ENCODE results near the gene GNPNAT1.
"Not testable (repeated sequence)": the region's sequence is repeated elsewhere in the genome, so short reads cannot be mapped to it uniquely, and the experiment has no call there.

GNPNAT1 gene

DNA sequence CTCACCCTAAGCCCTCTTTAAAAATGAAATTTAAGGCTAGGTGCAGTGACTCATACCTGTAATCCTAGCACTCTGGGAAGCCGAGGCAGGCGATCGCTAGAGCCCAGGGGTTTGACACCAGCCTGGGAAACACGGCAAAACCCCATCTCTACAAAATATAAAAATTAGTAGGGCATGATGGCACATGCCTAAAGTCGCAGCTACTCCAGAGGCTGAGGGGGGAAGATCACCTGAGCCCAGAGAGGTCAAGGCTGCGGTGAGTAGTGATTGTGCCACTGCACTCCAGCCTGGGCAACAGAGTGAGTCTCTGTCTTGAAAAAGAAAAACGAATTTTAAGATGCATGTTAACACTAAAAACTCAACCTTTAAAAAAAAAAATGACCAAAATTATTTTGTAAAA lies 12.7 kb downstream of the GNPNAT1 start:
- DNase-seq (ENCODE audit: low spot score in 2 of 2): no peak
- Histone ChIP-seq H3K4me3 (no peak overlapping the region), H3K27me3 (ENCODE audit: low read depth) (no peaks in the 10 kb centered on the region), H3K9me3 (no peaks in the 10 kb centered on the region), H3K36me3 (replicated peaks) (peaks cover 47% of the 10 kb centered on the region), H3K4me1 (no peaks in the 10 kb centered on the region)
- in situ Hi-C loops (cut with MboI; ENCODE audit: low sequenced_read_pairs): no loop called here

DNA sequence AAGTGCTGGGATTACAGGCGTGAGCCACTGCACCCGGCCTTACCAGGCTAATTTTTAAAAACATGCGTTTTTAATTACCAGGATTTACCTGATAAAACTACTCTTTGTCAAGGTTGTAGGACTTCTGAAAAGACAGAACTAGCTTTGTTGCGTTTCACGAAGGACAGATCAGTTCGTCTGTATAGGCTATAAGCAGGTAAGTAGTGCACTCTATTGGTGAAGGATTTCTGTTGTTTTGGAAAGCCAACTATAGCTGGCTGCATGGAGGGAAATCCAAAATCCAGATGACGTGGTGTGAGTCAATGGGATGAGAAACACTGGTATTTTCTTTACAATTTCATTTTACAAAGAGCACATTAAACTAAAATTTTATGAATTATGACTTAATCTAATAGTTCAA lies 14.6 kb downstream of the GNPNAT1 start:
- Histone ChIP-seq H3K9me3 (no peaks in the 10 kb centered on the region), H3K27me3 (ENCODE audit: low read depth) (no peaks in the 10 kb centered on the region), H3K4me3 (no peak overlapping the region), H3K36me3 (replicated peaks) (peaks cover 32% of the 10 kb centered on the region), H3K4me1 (no peaks in the 10 kb centered on the region)
- in situ Hi-C loops (cut with MboI; ENCODE audit: low sequenced_read_pairs): no loop called here
- DNase-seq (ENCODE audit: low spot score in 2 of 2): no peak

DNA sequence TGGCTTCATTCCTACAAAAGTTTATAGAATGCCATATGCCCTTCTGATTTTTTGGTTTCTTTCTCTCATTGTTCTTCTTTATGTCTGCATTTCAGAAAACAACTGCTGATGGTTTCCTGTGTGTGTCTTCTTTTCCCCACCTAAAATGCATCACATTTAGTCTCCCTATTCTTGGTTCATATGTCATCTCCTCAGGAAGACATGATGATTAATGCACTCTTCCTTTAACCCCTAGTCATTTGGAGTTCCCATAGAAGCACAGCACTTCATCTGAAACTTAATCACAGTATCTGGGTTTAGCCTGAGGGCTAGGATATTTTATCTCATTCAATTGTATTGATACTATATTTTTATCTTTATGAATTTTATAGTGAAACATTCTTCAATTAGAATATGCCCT lies 21.5 kb downstream of the GNPNAT1 start:
- no peak for DNase-seq (ENCODE audit: low spot score in 2 of 2)
- Histone ChIP-seq H3K4me3 (no peak overlapping the region), H3K4me1 (no peaks in the 10 kb centered on the region), H3K27me3 (ENCODE audit: low read depth) (no peaks in the 10 kb centered on the region), H3K9me3 (no peaks in the 10 kb centered on the region), H3K36me3 (replicated peaks) (peaks cover 14% of the 10 kb centered on the region)
- in situ Hi-C loops (cut with MboI; ENCODE audit: low sequenced_read_pairs): no loop called here

DNA sequence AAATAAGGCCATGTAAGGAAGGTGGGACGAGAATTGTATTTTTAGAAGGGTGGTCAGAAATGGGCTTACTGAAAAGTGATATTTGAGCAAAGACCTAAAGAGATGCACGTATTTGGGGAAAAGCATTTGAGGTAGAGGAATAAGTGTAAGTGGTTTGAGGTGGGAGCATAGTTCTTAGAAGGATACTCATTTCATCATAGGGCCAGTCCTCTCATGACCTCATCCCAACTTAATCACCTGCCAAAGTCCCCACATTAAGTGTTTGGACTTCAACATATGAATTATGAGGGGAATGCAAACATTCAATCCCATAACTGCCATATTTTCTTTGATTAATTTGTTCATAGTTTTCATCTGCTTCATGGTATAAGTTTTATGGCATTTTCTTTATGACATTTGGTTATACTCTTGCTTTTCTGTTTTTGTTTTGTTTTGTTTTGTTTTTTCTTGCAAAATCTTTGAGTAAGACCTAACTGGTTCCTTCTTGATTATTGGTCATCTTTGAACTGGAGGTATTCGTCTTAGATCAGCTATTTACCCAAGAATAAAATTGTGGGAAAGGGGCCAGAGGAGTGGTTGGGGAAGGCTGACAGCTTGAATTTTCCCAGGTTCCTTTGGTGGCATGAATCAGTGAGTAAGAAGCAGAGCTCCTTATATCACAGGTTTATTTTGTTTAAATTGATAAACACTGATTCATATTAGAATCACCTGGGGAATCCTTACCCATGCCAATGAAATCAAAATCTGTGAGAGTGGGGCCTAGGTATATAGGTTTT lies 24.2 kb downstream of the GNPNAT1 start:
- H3K27me3 ChIP-seq (ENCODE audit: low read depth): no peaks in the 10 kb centered on the region
- H3K4me3 ChIP-seq: no peak overlapping the region
- H3K9me3 ChIP-seq: no peaks in the 10 kb centered on the region
- in situ Hi-C loops (cut with MboI; ENCODE audit: low sequenced_read_pairs): no loop called here
- no peak for DNase-seq (ENCODE audit: low spot score in 2 of 2)
- H3K36me3 ChIP-seq (replicated peaks): peaks cover 12% of the 10 kb centered on the region
- no peaks in the 10 kb centered on the region for H3K4me1 ChIP-seq

DNA sequence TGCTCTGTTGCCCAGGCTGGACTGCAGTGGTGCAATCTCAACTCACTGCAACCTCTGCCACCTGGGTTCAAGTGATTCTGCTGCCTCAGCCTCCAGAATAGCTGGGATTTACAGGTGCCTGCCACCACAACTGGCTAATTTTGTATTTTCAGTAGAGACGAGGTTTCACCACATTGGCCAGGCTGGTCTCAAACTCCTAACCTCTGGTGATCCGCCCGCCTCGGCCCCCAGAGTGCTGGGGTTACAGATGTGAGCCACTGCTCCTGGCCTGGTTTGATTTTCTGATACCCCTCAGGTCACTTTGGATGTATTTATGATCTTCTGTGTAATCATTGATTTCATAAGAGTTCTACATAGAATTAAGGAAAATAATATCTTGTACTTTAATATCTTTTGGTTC lies 28.5 kb downstream of the GNPNAT1 start:
- not testable (repeated sequence) for H3K27me3 ChIP-seq (ENCODE audit: low read depth)

DNA sequence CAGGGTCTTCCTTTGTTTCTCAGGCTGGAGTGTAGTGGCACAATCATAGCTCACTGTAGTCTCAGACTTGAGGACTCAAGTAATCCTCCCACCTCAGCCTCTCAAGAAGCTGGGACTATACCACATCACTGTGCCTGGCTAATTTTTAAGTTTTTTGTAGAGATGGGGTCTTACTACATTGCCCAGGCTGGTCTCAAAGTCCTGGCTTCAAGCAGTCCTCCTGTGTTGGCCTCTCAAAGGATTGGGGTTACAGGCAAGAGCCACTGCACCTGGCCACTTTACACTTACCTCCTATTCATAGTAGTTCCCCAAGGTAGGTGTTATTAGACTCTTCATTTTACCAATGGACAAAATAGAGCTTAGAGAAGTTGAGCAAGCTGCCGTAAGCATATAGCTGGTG lies 32.3 kb downstream of the GNPNAT1 start:
- no peak for DNase-seq (ENCODE audit: low spot score in 2 of 2)
- peaks cover 20% of the 10 kb centered on the region for H3K36me3 ChIP-seq (replicated peaks)

More for the DNA sequence above, 28.5 kb downstream of the GNPNAT1 start:
- H3K4me1 ChIP-seq; H3K4me3 ChIP-seq; DNase-seq (ENCODE audit: low spot score in 2 of 2); H3K9me3 ChIP-seq; in situ Hi-C loops (cut with MboI; ENCODE audit: low sequenced_read_pairs): not testable (repeated sequence)
- peaks cover 14% of the 10 kb centered on the region for H3K36me3 ChIP-seq (replicated peaks)

DNA sequence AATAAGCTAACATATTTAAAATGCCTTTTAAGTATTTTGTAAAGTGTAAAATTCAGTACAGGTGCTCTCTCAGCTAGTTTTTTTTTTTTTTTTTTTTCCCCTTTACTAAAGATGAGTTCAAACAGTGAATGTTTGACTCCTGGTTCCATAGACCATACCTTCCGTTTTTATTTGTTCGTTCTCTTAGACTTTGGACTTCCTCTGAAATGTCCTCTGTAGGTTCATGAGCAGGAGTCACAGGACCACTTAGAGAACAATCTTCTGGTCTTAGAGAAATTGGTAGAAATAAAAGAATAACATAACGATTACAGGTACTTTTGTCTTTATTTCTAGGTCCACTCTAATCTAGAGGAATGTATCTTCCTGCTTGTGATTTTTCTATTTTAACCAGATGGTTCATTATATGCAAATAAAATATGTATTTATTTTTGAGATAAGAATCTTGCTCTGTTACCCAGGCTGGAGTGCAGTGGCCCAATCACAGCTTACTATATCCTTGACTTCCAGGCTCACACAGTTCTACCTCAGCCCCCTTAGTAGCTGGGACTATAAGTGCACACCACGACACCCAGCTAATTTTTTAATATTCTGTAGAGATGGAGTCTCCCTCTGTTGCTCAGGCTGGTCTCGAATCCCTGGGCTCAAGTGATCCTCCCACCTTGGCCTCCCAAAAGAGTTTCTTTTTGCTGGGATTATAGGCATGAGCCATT lies 35.6 kb downstream of the GNPNAT1 start:
- no peak overlapping the region for H3K4me3 ChIP-seq
- no peaks in the 10 kb centered on the region for H3K4me1 ChIP-seq
- DNase-seq (ENCODE audit: low spot score in 2 of 2): no peak
- no peaks in the 10 kb centered on the region for H3K9me3 ChIP-seq
- peaks cover 20% of the 10 kb centered on the region; the same call in 1 of the 2 replicates for H3K36me3 ChIP-seq (replicated peaks)
- no peaks in the 10 kb centered on the region for H3K27me3 ChIP-seq (ENCODE audit: low read depth)
- in situ Hi-C loops (cut with MboI; ENCODE audit: low sequenced_read_pairs): no loop called here

More for the DNA sequence above, 32.3 kb downstream of the GNPNAT1 start:
- in situ Hi-C loops (cut with MboI; ENCODE audit: low sequenced_read_pairs): no loop called here
- Histone ChIP-seq H3K4me3 (no peak overlapping the region), H3K4me1 (no peaks in the 10 kb centered on the region), H3K27me3 (ENCODE audit: low read depth) (no peaks in the 10 kb centered on the region), H3K9me3 (no peaks in the 10 kb centered on the region)

DNA sequence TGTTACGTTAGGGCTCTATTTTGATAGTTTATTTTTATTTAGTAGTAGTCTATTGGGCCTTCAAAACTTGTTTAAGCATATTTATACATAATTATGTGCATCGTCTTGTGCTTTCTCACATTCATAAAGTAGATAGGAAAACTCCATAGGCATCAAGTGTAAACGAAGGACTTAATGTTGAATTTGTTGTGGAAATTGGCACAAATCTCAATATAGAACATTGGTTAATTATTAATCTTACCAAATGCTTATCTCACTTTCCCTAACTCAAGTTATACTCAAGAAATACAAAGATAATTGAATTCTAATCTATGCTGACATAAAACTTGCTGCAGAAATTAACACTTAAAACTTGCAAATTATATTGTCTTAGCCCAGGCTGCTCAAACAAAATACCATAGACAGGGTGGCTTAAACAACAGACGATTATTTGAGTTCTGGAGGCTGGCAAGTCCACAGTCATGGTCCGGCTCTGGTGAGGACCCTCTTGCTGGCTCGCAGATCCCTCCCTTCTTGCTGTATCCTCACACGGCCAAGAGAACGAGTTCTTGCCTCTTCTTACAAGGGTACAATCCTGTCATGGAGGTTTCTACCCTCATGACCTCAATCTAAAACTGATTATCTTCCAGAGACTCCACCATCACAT lies 42.6 kb downstream of the GNPNAT1 start:
- in situ Hi-C loops (cut with MboI; ENCODE audit: low sequenced_read_pairs): no loop called here
- DNase-seq (ENCODE audit: low spot score in 2 of 2): no peak
- Histone ChIP-seq H3K4me3 (no peak overlapping the region), H3K27me3 (ENCODE audit: low read depth) (no peaks in the 10 kb centered on the region), H3K4me1 (no peaks in the 10 kb centered on the region), H3K36me3 (replicated peaks) (no peaks in the 10 kb centered on the region), H3K9me3 (no peaks in the 10 kb centered on the region)

DNA sequence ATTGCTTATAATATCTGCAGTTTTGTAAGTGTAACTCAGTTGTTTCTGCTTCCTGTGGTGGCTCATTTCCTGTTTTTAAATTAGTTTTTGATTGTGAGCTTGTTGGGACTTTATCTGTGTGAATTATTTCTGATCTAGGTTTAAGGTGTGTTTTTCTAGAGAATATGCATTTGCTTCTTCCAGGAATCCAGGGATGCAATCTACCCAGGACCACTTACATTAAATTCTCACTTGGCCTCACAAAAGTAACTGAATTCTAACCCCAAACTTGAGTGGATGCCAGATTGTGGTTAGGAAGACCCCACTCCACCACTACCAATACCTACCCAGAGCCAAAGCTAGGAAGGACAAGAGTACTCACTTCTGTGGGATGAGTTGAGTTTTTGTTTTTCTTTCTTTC lies 49.5 kb downstream of the GNPNAT1 start:
- Histone ChIP-seq H3K4me1 (peaks cover 6% of the 10 kb centered on the region), H3K27me3 (ENCODE audit: low read depth) (no peaks in the 10 kb centered on the region), H3K36me3 (replicated peaks) (no peaks in the 10 kb centered on the region), H3K4me3 (no peak overlapping the region), H3K9me3 (no peaks in the 10 kb centered on the region)
- DNase-seq (ENCODE audit: low spot score in 2 of 2): no peak
- in situ Hi-C loops (cut with MboI; ENCODE audit: low sequenced_read_pairs): no loop called here

DNA sequence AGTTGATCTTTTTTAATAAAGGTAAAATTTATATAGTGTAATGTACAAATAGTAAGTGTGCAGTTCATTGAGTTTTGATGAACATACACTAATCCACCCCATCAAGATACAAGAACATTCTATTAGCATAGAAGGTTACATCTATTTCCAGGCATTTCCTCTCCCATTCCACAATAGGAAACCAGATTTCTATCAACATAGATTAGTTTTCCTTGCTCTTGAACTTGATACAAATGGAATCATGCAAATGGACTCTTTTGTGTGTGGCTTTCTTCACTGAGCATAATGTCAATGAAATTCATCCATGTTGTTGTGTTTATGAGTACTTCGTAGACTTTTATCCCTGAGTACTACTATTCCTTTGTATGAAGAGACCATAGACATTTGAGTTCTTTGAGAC lies 50.7 kb downstream of the GNPNAT1 start:
- in situ Hi-C loops (cut with MboI; ENCODE audit: low sequenced_read_pairs): no loop called here
- H3K4me3 ChIP-seq: no peak overlapping the region
- H3K36me3 ChIP-seq (replicated peaks): no peaks in the 10 kb centered on the region
- no peaks in the 10 kb centered on the region; the same call in 1 of the 2 replicates for H3K27me3 ChIP-seq (ENCODE audit: low read depth)
- H3K4me1 ChIP-seq: peaks cover 8% of the 10 kb centered on the region
- H3K9me3 ChIP-seq: no peaks in the 10 kb centered on the region
- DNase-seq (ENCODE audit: low spot score in 2 of 2): peak in 1 of 2 experiments; percentile 95

DNA sequence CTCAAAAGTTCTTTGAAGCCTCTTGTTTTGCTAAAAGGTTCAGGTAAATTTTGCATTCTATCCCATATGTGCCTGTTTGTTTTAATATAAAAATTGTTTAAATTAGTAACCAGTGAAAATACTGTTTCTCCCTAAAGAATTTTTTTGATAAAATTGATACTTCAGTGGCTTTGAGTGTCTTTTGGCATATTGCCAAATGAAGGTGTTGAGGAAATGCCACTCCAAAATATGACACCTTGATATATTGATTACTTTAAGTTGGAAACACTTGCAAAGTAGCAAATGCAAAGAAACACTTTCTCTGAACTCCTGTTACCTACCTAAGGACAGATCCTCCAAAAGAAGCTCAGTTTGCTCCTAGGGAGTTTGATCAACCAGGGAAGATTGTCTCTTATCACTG lies 53.0 kb downstream of the GNPNAT1 start:
- Histone ChIP-seq H3K4me3 (no peak overlapping the region), H3K4me1 (peaks cover 19% of the 10 kb centered on the region), H3K36me3 (replicated peaks) (no peaks in the 10 kb centered on the region), H3K9me3 (no peaks in the 10 kb centered on the region), H3K27me3 (ENCODE audit: low read depth) (no peaks in the 10 kb centered on the region; the same call in 1 of the 2 replicates)
- in situ Hi-C loops (cut with MboI; ENCODE audit: low sequenced_read_pairs): no loop called here
- DNase-seq (ENCODE audit: low spot score in 2 of 2): no peak

DNA sequence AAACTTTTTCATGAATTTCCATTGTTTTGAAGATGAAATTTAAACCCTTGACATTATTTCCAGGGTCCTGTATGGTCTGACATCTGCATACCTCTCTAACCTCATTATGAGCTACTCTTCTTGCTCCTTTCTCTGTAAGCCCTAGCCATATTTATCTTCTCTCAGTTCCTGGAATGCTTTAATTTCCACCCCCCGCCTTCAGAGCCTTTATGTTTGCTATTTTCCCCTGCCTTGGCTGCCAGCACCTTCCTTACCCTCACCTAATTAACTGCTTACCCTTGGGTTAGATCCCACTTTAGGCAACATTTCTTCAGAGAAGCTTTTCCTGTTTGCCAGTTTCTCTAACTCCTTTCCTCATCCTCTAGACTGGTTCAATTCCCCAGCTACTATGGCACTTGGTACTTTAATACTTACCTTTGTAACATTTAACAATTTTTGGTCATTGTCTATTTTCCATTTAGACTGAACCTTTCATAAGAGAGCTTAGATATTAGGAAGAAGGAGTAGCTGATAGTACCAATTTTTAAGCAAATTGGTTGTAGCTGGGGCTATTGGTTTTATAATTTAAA lies 55.4 kb downstream of the GNPNAT1 start:
- Histone ChIP-seq H3K4me3 (no peak overlapping the region), H3K36me3 (replicated peaks) (peaks cover 4% of the 10 kb centered on the region; the same call in 1 of the 2 replicates), H3K27me3 (ENCODE audit: low read depth) (no peaks in the 10 kb centered on the region; the same call in 1 of the 2 replicates), H3K9me3 (no peaks in the 10 kb centered on the region), H3K4me1 (peaks cover 27% of the 10 kb centered on the region)
- no peak for DNase-seq (ENCODE audit: low spot score in 2 of 2)
- in situ Hi-C loops (cut with MboI; ENCODE audit: low sequenced_read_pairs): no loop called here

DNA sequence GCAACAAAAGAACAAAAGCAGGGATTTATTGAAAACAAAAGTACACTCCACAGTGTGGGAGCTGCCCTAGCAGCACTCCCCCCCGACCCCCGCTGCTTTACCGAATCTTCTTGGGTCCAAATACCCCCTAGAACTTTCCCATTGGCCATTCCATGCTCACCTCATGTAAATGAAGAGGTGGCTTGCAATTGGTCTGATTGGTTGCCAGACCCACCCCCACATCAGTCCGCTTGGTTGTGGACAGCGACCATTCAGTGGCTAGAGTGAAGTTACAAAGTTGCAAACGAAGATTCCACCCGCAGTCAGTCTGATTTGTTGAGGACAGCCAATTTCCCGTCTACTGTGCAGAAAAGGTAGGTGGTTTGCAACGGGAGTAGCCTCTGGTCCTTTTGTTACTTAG lies 57.6 kb downstream of the GNPNAT1 start:
- Histone ChIP-seq H3K27me3 (ENCODE audit: low read depth) (no peaks in the 10 kb centered on the region; the same call in 1 of the 2 replicates), H3K36me3 (replicated peaks) (peaks cover 4% of the 10 kb centered on the region; the same call in 1 of the 2 replicates), H3K9me3 (no peaks in the 10 kb centered on the region), H3K4me1 (peaks cover 27% of the 10 kb centered on the region), H3K4me3 (no peak overlapping the region)
- DNase-seq (ENCODE audit: low spot score in 2 of 2): peak; percentile 4 to 56
- in situ Hi-C loops (cut with MboI; ENCODE audit: low sequenced_read_pairs): no loop called here
